A549 (cell line): ENCODE data around the gene SPG21.

Experiments used
- BHLHE40 ChIP-seq: IDR thresholded peaks from 2 replicates; pipeline ENCODE4 v1.6.1; 2012; ENCODE audit warnings: low read depth, low read length, inconsistent platforms
- FOSL2 ChIP-seq, 2 experiments: fragments of 450-650 bp in 1 of 2; fragments of >200 bp in 1 of 2; sonication (Bioruptor Twin) in 1 of 2; formaldehyde crosslinking; IDR thresholded peaks; 2 replicates each; pipeline versions ENCODE4 v1.5.0 to v1.6.1; 2016 to 2020; ENCODE audit warnings: mild to moderate bottlenecking in 1 of 2, moderate library complexity in 1 of 2
- PHF8 ChIP-seq: fragments of 200-600 bp; sonication (generic); IDR thresholded peaks from 2 replicates; pipeline ENCODE4 v1.6.1; 2016; ENCODE audit warnings: low read depth, mild to moderate bottlenecking, antibody characterized with exemption, moderate library complexity, borderline replicate concordance
- POLR2A ChIP-seq: IDR thresholded peaks from 2 replicates; pipeline ENCODE4 v1.6.1; 2012; ENCODE audit warnings: mild to moderate bottlenecking, low read length
- RFX5 ChIP-seq: fragments of 450-650 bp; IDR thresholded peaks from 2 replicates; pipeline ENCODE4 v1.7.1; 2014; ENCODE audit warnings: antibody characterized with exemption, mild to moderate bottlenecking, moderate library complexity
- ZSCAN20 ChIP-seq: fragments of 250-450 bp; sonication (Bioruptor Pico); IDR thresholded peaks from 2 replicates; pipeline ENCODE4 v1.8.0; 2022; ENCODE audit warnings: mild to moderate bottlenecking, moderate library complexity
- TF ChIP-seq, protein P1 (sequence below): IDR thresholded peaks from 2 replicates; pipeline ENCODE4 v1.6.1; 2012
- TF ChIP-seq, protein P2 (sequence below): fragments of >200 bp; sonication (Bioruptor Twin); formaldehyde crosslinking; IDR thresholded peaks from 3 replicates; pipeline ENCODE4 v1.5.1; 2016
- TF ChIP-seq, protein P3 (sequence below): fragments of 450-650 bp; IDR thresholded peaks from 2 replicates; pipeline ENCODE4 v1.6.1; 2014; ENCODE audit warnings: antibody characterized with exemption

DNA sequence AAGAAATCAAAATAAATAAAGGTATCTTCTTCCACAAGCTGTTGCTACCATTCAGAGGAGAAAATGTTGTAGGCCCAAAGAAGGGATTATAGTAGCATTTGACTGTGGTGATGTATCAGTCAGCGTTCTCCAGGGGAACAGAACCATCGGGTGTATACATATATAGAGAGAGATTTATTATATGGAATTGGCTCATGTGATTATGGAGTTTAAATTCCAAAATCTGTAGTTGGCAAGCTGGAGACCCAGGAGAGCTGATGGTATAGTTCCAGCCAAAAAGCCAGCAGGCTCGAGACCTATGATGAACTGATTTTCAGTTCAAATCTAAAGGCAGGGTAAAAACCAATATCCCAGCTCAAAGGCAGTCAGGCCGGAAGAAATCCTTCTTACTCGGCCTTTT lies 7.4 kb upstream of the SPG21 start:
- TF ChIP-seq PHF8 (no peak), FOSL2 (IDR thresholded peaks at IDR 0.05) (no peak), FOSL2 (CRISPR knock-in tag; IDR thresholded peaks at IDR 0.05) (no peak), RFX5 (no peak), POLR2A (no peak), BHLHE40 (no peak), ZSCAN20 (CRISPR knock-in tag) (no peak)
- TF ChIP-seq, protein P1, sequence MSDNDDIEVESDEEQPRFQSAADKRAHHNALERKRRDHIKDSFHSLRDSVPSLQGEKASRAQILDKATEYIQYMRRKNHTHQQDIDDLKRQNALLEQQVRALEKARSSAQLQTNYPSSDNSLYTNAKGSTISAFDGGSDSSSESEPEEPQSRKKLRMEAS, result no peak
- TF ChIP-seq, protein P2, sequence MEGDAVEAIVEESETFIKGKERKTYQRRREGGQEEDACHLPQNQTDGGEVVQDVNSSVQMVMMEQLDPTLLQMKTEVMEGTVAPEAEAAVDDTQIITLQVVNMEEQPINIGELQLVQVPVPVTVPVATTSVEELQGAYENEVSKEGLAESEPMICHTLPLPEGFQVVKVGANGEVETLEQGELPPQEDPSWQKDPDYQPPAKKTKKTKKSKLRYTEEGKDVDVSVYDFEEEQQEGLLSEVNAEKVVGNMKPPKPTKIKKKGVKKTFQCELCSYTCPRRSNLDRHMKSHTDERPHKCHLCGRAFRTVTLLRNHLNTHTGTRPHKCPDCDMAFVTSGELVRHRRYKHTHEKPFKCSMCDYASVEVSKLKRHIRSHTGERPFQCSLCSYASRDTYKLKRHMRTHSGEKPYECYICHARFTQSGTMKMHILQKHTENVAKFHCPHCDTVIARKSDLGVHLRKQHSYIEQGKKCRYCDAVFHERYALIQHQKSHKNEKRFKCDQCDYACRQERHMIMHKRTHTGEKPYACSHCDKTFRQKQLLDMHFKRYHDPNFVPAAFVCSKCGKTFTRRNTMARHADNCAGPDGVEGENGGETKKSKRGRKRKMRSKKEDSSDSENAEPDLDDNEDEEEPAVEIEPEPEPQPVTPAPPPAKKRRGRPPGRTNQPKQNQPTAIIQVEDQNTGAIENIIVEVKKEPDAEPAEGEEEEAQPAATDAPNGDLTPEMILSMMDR, result no peak
- TF ChIP-seq, protein P3, sequence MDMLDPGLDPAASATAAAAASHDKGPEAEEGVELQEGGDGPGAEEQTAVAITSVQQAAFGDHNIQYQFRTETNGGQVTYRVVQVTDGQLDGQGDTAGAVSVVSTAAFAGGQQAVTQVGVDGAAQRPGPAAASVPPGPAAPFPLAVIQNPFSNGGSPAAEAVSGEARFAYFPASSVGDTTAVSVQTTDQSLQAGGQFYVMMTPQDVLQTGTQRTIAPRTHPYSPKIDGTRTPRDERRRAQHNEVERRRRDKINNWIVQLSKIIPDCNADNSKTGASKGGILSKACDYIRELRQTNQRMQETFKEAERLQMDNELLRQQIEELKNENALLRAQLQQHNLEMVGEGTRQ, result no peak
